Transverse colon (tissue), 4 donors: Measurements from ENCODE around the gene ZSWIM4.

Source experiments
- EP300 ChIP-seq: sonication (generic); formaldehyde crosslinking; IDR thresholded peaks from one replicate; pipeline ENCODE4 v1.6.1; 2017; ENCODE audit warnings: antibody characterized with exemption, low read depth
- POLR2A ChIP-seq: fragments of 450-650 bp; IDR thresholded peaks from one replicate; pipeline ENCODE4 v1.6.1; 2016; ENCODE audit warnings: antibody characterized with exemption, mild to moderate bottlenecking, moderate library complexity
- POLR2AphosphoS5 ChIP-seq, 3 donors: sonication (generic); formaldehyde crosslinking; IDR thresholded peaks; one replicate each; pipeline ENCODE4 v1.6.1; 2016; ENCODE audit warnings: antibody characterized with exemption in 3 of 3
- TF ChIP-seq, protein P1 (sequence below), 5 experiments: fragments of 200-600 bp in 3 of 5; fragments of 450-650 bp in 2 of 5; sonication (generic) in 3 of 5; IDR thresholded peaks; 1 replicate in 2 of 5; 2 replicates in 3 of 5; pipeline ENCODE4 v1.5.1; 2016 to 2017; ENCODE audit warnings: antibody characterized with exemption in 5 of 5, inconsistent platforms in 3 of 5, mild to moderate bottlenecking in 2 of 5, moderate library complexity in 1 of 5

DNA sequence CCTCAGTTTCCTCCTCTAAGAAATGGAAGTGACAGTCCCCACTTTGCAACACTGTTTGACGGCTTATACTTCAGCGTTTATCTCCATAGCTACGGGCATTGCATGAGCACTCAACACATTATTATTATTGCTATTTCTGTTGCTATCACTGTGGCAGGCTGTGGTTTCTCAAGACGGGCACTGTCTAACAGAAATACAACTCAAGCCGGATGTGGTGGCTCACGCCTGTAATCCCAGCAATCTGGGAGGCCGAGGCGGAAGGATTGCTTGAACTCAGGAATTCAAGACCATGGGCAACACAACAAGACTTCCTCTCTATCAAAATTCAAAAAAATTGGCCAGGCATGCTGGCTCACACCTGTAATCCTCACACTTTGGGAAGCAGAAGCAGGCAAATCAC lies 4.9 kb upstream of the ZSWIM4 start:
- TF ChIP-seq, protein P1, sequence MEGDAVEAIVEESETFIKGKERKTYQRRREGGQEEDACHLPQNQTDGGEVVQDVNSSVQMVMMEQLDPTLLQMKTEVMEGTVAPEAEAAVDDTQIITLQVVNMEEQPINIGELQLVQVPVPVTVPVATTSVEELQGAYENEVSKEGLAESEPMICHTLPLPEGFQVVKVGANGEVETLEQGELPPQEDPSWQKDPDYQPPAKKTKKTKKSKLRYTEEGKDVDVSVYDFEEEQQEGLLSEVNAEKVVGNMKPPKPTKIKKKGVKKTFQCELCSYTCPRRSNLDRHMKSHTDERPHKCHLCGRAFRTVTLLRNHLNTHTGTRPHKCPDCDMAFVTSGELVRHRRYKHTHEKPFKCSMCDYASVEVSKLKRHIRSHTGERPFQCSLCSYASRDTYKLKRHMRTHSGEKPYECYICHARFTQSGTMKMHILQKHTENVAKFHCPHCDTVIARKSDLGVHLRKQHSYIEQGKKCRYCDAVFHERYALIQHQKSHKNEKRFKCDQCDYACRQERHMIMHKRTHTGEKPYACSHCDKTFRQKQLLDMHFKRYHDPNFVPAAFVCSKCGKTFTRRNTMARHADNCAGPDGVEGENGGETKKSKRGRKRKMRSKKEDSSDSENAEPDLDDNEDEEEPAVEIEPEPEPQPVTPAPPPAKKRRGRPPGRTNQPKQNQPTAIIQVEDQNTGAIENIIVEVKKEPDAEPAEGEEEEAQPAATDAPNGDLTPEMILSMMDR (IDR thresholded peaks at IDR 0.05) = no peak
- TF ChIP-seq POLR2A (no peak), EP300 (no peak), POLR2AphosphoS5 (IDR thresholded peaks at IDR 0.05) (no peak)
